ENCODE data around the gene ST8SIA6. TPM values are rescaled to one million over a fixed set of nuclear protein-coding genes. Genes with fewer than 3 reads are reported as not detected.
"Not testable (repeated sequence)": the region's sequence is repeated elsewhere in the genome, so short reads cannot be mapped to it uniquely, and the experiment has no call there.

ST8SIA6 gene
- polyA plus RNA-seq, 1 donor: 0.71 TPM

DNA sequence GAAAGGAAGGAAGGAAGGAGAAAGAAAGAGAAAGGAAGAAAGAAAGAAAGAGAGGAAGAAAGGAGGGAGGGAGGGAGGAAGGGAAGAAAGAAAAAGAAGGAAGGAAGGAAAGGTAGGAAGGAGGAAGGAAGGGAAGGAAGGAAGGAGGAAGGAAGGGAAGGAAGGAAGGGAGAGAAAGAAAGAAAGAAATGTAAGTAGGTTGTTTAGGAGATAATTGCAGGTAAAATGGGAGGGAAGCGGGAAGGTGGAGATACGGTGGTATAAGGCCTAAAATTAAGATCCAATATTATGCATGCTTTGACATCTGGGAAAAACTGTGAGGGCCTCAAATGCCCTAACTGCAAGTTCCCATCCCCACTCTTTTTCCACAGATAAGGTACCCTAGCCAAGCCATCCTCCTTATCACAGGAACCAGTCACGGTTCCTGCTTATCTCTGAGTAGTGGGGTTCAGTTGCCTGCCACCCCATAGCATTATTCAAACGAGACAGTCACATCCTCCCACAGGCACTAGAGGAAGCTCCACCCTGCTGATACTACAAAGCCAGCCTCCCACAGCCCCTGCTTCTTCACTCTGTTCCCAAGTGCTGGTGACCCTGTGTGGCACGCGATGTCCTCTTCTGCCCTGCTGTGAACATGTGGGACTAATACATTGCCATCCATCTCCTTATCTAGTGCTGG lies 28.7 kb downstream of the ST8SIA6 start:
- DNase-seq: no peak

DNA sequence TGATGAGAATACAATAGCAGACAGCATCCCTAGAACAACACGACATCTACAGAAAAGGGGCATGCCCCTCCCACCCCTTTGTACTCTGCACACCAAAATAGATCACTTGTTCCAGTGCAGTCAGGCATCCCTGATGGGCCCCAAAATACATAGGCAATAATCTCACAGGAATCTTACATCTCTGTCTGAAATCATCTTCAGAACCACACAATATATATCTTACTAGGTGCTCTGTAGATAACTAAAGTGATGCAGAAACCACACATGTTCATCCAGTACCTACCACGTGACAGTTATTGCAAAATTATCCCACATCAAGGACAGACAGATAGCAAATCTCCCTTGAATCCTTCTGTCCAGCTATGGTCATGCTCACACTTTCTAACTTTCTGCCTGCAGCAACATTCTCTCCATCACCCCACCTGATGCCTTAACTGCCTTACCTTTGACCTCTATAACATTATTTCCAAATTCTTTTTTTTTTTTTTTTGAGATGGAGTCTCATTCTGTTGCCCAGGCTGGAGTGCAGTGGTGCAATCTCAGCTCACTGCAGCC lies 30.7 kb downstream of the ST8SIA6 start:
- no peak for DNase-seq

DNA sequence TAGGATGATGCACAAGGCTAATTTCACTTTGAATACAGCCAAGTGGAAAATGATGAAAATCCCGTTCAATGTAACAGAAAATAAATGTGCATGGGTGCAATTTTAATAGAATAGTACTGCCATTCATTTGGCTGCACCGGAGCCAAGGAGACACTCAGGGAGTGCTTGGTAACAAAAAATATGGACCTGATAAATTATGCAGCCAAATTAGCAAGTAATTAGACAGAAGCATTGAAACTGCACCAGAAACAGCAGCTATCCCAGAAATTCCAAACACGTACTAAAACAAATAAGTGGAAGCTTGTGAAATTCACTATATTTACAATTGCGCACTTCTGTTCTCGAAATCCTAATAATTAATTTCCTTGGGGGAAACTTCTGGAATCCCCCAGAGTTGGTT lies 31.5 kb downstream of the ST8SIA6 start:
- no peak for DNase-seq

DNA sequence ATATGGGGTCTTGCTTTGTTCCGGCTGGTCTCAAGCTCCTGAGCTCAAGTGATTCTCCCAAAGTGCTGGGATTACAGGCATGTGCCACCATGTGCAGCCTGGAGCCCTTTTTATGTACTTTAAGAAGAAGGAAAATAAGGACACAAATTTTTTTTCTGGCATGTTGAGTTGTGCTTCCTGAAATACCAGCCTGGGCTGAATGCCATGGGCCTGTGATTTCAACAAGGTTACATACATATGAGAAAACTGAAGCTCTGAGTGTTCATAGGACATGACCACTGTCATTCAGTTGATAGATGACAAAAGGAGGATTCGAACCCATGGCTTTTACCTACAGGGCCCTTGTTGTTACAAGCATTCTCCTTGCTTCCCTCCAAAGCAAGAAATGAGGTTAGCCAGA lies 36.1 kb downstream of the ST8SIA6 start:
- no peak for DNase-seq

DNA sequence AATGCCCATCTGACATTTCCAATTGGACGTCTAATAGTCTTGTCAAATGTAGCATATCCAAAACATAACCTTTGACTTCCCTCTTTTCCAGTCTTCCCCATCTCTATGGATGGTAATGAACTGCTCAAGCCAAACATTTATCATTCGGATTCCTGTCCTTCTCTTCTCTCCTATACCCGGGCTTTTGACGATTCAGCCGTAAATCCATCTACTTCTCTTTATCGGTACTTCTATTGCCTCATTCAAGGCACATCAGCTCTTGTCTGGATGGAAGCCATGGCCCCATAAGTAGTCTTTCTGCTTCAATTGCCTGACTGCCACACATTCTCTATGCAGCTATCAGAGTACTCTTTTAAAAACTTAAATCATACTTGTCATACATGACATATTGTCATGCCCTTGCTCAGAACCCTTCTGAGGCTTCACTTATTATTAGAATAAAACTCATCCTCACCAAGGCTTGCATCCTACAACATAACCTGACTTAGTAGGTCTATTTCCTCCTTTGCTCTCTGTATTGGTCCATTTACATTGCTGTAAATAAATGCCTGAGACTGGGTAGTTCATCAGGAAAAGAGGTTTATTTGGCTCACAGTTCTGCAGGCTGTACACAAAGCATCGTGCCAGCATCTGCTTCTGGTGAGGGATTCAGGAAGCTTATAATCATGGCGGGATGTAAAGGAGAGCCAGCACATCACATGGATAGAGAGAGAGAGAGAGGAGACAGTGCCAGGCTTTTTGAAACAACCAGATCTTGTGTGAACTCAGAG lies 37.8 kb downstream of the ST8SIA6 start:
- no peak for DNase-seq

DNA sequence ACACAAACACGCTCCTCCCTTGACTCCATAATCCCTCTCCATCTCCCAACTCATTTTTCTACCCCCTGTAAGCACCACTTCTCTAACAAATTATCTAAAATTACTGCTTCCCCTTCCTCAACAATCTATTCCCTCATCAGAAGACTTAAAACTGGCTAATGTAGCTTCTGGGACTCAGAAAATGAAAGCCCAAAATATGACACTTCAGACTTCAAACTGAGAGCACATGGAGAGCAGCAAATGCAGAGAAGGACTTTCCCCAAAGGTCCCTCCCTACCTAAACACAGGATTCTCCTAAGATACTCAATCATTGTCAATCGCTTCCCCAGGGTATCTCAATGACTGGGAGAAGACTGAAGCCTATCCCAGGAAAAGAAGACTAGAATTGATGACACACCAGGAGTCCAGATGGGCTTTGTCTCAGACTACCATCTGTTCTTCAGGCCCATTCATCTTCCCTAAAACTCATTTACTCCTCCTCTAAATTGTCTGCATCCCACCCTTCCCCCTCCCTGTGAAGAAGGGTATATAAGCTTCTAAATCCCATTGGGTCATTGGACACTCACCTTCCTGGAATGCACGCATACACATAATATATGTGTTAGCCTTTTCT lies 39.2 kb downstream of the ST8SIA6 start:
- no peak for DNase-seq

DNA sequence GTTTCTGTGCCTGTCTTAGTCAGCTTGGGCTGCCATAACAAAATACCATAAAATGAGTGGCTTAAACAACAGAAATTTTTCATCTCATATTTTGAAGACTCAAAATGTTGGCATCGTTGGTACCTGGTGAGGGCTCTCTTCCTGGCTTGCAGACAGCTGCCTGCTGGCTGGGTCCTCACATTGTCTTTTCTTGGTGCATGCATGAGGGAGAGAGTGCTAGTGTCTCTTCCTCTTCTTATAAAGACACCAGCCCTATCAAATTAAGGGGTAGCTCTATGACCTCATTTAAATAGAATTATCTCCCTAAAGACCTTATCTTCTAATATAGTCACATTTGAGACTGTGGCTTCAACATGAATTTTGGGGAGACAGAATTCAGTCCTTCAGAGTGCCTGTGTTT lies 39.9 kb downstream of the ST8SIA6 start:
- DNase-seq: no peak

DNA sequence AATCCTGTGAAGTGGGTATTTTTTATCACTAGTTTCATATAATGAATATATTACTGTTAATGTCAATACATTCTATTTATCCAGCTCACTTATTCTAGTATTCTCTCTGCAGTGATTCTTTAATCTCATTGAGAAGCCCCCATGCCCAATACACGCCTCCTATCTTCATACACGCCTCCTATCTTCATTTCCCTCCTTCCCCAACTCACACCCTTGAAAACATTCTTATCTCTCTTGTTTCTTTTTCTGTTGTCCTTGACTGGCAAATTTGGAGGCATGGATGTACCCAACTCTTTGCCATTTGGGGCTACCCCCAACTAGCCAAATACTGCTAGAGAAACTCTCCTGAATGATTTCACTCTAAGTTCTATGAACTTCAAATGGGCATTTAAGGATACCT lies 40.5 kb downstream of the ST8SIA6 start:
- no peak for DNase-seq

DNA sequence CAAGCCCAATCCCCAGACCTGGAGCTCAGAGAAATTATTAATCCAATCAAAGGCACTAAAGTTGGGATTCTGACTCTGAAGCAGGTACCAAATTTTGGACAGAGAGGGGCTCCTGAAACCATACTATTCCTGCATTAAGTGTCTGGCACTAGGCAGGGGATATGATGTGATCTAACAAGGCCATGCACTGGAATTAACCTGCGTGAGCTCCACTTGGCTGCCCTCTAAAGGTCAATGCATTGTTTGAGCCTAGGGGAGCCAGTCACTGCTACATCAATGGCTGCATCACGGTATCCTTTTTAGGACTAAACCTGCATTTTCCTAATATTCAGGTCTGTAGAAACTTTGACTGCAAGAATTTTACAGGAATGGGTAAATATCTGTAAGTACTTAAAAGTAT lies 42.1 kb downstream of the ST8SIA6 start:
- DNase-seq: no peak

DNA sequence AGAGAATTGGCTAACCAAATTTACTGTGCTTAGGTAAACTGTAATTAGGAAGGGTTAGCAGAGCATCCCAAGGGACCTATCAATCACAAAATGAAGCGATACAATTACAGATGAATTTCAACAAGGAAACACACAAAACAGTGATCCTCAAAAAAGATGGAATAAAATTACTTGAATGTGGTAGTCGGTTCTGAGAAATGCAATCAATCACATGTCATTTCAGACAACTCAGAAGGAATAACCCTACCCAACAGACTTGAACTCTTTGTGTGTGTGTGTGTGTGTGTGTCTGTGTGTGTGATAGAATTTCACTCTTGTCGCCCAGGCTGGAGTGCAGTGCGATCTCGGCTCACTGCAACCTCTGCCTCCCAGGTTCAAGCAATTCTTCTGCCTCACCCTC lies 43.5 kb downstream of the ST8SIA6 start:
- DNase-seq: no peak

DNA sequence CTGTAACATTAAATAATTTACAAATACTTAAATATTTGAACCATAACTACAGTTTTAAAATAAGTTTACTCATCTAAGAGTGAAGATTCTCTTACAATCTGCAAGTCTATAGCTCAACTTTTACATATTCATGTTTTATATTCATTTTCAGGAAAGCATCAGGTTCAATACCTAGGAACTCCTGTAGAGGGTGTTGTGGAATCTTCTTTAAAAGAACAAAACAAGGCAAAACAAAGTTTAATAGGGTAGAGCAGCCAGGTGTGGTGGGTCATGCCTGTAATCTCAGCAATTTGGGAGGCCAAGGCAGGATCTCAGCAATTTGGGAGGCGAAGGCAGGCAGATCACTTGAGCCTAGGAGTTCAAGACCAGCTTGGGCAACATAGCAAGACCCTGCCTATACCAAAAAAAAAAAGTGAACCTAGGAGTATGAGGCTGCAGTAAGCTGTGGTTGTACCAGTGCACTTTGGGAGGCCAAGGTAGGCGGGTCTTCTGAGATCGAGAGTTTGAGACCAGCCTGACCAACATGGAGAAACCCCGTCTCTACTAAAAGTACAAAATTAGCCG lies 45.1 kb downstream of the ST8SIA6 start:
- no peak for DNase-seq

DNA sequence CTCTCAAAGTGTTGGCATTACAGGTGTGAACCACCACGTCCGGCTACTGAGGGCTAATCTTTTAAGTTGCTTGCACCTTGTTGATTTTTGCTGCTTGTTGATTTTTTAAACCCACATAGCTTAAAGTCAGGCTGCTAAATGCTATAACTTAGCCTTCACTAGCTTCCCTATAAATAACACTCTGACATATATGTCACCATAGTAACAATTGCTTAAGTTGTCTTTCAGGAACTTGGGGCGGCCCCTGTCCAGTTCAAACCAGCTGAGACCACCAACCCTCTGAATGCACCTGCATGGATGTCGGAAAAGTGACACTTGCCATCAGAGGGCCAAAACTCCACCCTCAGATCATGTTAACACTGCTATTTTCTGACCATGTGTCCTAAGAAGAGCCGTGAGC lies 47.3 kb downstream of the ST8SIA6 start:
- DNase-seq: no peak

DNA sequence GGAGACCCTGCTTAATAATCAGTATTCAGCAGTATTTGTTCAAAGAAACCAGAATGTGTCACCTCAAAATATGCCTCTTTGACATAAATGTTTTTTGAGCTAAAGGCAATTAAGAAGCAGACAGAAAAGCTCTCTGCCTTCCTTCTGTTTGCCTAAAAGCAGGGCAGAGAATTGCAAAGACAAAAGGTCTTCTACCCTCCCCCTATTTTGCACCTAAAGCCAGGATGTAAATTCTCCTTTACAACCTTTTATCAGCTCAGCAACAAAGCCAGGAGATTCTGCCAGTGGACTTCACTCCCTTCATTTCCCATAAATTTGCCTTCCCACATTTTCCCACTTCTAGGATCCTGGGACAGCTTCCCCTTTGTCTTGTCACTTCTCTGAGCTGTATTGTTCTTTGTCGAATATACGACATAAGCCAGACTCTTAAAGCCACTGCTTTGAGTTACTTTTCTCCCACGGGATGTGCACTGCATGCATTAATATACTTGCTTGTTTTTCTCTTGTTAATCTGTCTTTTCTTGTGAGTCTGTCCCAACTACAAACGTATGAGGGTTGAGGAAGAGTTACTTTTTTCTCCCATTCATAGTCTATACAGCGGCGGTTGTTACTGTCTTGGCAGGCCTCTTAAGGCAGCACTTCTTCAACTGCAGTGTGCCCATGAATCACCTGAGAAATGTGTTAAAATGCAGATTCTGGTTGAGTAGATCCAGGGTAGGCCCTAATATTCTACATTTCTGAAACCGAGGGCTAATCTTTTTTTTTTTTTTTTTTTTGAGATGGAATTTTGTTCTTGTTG lies 48.2 kb downstream of the ST8SIA6 start:
- no peak for DNase-seq

DNA sequence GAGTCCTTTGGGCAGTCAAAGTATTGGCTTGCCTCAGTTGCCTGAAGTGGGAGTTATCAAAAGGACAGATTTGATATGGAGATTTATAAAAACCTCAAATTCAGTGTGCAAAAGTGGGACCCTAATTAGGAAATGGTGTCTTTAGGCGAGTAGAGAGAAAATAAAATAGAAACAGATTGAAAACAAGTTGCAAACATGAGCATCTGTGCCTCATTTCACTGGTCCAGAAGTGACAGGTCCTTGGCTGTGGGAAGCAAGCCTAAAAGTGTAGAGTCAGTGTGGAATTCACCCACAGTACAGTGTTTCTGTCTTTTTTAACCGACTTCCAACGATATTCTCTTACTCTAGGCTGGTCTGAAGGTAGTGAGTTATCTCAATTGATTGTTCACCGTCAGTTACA lies 51.2 kb downstream of the ST8SIA6 start:
- no peak for DNase-seq

DNA sequence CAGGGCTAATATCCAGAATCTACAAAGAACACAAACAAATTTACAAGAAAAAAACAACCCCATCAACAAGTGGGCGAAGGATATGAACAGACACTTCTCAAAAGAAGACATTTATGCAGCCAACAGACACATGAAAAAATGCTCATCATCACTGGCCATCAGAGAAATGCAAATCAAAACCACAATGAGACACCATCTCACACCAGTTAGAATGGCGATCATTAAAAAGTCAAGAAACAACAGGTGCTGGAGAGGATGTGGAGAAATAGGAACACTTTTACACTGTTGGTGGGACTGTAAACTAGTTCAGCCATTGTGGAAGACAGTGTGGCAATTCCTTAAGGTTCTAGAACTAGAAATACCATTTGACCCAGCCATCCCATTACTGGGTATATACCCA lies 52.4 kb downstream of the ST8SIA6 start:
- DNase-seq: not testable (repeated sequence)

DNA sequence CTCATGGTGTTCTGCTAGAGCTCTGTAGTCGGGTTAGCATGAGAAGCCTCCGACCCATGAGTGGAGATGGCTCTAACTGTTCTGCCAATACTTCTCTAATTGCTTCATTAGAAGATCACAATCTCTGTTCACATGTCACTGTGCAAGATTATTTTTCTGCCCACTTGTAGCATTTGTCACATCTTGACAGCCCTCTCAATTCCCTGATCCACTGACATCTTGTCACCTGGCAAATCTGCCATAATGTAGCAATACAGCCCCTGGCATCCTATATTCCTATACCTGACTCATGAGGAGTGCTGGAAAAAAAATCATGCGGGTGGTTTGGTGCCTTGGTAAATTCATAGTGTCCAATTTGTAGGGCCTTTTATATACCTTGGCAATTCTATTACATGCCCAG lies 58.4 kb downstream of the ST8SIA6 start:
- no peak for DNase-seq

DNA sequence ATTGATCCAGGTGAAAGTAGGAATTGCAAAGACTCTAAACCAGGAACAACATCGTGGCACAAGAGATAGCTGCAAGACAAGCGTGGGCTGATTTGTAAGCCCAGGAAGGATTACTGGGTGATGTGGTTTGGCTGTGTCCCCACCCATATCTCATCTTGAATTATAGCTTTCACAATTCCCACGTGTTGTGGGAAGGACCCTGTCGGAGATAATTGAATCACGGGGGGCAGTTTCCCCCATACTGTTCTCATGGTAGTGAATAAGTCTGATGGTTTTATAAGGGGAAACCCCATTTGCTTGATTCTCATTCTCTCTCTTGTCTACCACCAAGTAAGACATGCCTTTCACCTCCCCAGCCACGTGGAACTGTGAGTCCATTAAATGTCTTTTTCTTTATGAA lies 59.5 kb downstream of the ST8SIA6 start:
- DNase-seq: no peak

DNA sequence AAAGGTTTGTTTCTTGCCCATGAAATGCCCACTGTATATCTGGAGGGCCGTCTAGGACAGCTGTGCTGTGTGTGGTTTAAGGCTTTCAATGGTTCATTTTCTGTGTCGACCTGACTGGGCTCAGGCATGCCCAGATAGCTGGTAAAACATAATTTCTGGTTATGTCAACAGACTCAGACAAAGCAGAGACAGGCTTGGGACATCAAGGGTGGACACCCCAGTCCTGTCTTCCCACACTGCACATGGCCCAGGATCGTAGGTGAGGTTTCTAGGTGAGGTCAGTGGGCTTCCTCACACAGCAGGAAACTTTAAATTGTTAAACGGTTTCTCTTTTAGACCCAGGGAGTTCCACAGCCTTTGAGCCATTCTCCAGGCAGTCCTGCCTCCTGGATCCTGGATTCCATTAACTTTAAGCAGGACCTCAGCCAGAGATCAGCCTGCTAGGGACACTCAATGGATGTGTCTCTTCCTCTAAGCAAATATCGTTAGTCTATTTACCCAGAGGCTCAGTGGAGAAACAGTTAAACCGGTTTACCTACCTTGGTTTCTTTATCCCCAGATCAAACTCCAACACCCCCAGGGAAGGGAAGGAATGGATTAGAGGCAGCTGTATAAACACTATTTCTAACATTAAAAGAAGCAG lies 66.4 kb downstream of the ST8SIA6 start:
- no peak for DNase-seq

DNA sequence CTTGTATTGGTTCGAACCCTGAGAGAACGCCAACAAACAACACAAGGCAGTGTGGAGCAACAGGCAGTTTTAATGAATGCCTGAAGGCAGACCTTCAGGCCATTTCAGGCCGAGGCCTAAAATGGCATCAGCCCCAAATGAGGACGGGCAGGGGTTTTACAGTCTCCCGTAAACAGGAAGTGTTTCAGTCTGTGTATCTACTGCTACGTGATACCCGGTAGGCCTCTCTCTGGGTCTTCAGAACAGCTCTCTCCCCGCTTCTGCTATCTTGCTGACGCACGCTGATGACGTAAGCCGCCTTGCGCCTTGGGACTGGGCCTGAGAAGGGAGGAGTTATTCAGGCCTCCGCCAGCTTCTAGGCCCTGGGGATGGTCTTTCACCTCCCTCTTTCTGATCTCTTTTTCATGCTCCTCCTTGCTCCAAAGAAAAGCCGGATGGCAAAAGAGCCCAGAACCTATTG lies 67.7 kb downstream of the ST8SIA6 start:
- DNase-seq: no peak

DNA sequence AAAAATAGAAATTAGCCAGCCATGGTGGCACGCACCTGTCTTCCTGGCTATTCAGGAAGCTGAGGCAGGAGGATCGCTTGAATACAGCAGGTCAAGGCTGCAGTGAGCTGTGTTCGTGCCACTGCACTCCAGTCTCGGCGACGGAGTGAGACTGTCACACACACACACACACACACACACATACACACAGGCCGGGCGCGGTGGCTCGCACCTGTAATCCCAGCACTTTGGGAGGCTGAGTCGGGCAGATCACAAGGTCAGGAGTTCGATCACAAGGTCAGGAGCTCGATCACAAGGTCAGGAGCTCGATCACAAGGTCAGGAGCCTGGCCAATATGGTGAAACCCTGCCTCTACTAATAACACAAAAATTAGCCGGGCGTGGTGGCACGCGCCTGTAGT lies 68.4 kb downstream of the ST8SIA6 start:
- no peak for DNase-seq

DNA sequence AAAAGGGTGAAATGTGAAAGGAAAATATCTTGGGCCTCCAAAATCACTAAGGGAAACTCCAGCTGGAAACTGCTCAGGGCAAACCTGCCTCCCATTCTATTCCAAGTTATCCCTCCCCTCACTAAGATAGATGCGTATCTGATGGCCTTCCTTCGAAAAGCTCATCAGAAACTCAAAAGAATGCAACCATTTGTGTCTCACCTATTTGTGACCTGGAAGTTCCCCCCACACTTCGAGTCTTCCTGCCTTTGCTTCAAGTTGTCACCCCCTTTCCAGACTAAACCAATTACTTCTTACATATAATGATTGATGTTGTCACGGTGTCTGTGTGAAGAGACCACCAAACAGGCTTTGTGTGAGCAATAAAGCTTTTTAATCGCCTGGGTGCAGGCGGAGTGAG lies 69.3 kb downstream of the ST8SIA6 start:
- no peak for DNase-seq

All from hindlimb muscle (tissue), 1 donor.